DOHH2 (cell line): Measurements from ENCODE around the gene KIAA1958.

Experiments
- EZH2phosphoT487 ChIP-seq: fragments of 200-600 bp; sonication (generic); IDR thresholded peaks from 2 replicates; pipeline ENCODE4 v1.6.1; 2017; ENCODE audit warnings: borderline replicate concordance, mild to moderate bottlenecking, antibody characterized with exemption, low read length, moderate library complexity, mixed read lengths
- TF ChIP-seq, protein P1 (sequence below): fragments of 200-600 bp; sonication (generic); IDR thresholded peaks from one replicate; pipeline ENCODE4 v1.5.1; 2014; ENCODE audit warnings: antibody characterized with exemption, mild to moderate bottlenecking, low read depth, low read length; ENCODE audit not compliant: poor library complexity, severe bottlenecking

DNA sequence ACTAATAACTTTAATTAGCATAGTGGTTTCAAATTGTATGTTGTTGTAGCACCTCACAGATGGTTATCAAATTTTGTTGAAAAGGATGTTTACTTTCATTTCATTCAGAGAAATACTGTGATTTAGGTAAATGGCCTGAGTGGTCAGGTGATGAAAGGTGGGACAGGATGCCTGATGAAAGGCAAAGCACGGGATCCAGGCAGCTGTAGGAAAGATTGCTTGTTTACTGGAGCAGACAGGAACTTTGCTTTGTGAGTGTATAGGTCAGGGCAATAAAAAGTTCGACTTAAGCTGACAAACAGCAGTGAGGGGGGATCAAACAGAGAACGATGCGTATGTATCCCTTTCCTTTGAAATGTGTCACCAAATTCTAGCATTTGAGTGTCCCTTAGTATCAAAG, 19.0 kb downstream of the KIAA1958 start:
- TF ChIP-seq, protein P1, sequence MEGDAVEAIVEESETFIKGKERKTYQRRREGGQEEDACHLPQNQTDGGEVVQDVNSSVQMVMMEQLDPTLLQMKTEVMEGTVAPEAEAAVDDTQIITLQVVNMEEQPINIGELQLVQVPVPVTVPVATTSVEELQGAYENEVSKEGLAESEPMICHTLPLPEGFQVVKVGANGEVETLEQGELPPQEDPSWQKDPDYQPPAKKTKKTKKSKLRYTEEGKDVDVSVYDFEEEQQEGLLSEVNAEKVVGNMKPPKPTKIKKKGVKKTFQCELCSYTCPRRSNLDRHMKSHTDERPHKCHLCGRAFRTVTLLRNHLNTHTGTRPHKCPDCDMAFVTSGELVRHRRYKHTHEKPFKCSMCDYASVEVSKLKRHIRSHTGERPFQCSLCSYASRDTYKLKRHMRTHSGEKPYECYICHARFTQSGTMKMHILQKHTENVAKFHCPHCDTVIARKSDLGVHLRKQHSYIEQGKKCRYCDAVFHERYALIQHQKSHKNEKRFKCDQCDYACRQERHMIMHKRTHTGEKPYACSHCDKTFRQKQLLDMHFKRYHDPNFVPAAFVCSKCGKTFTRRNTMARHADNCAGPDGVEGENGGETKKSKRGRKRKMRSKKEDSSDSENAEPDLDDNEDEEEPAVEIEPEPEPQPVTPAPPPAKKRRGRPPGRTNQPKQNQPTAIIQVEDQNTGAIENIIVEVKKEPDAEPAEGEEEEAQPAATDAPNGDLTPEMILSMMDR = no peak
- TF ChIP-seq EZH2phosphoT487 = no peak
